ENCODE results near the gene AGRP. TPM values are rescaled to one million over a fixed set of nuclear protein-coding genes. Genes with fewer than 3 reads are reported as not detected.

The AGRP gene
- polyA plus RNA-seq, 4 donors = 0.10 TPM; not detected in 3

DNA sequence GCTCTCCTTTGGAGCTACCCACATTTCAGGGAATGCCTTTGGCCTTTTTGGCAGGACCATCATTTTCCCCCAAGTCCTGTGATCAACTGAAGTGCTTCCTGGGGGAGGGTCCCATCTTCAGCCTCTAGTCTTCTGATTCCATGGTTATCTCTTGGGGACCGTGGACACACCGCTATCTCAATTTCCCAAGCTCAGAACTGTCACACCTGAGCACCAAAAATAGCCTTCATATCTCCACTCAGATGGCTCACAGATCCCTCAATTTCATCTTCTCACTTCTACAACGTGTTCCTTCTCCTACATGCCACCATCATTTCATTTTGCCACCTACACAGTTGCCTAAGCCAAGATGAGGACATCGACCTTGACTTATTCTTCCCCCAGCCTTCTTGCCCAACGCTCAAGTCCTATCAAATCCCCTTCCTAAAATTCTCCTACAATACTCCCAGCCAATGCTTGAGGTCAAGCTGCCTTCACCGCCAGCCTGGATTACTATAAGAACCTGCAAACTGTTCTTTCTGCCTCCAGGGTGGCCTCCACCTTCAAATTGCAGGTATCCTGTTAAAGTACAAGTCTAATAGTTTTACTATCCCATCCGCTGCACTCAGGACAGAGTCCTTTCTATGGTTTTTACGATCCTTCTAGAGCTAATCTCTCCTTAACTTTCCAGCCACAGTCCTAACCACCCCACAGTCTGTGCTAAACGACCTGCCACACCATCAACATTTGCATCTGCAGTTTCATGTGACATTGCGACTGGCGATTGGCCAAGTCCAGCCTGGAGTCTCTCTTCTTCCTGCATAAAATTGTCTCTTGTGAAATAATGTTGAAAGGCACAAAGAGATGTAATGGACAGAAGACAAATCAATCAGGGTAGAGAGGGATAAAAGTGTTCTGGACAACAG lies 8.5 kb downstream of the AGRP start:
- H3K9me3 ChIP-seq (ENCODE audit: control insufficient read depth in 2 of 2, insufficient read depth in 1 of 2, low read depth in 1 of 2, low read length in 1 of 2) = no peaks in the 10 kb centered on the region
- FAIRE-seq (no peak), DNase-seq (peak in 1 of 2 donors; percentile 88)
- H3K36me3 ChIP-seq (ENCODE audit: control insufficient read depth in 3 of 3, insufficient read depth in 2 of 3, low read depth in 1 of 3, low read length in 3 of 3) = peaks cover 0 to 23% (median 0%) of the 10 kb centered on the region in 3 donors
- H3K27me3 ChIP-seq (ENCODE audit: control insufficient read depth in 3 of 3, insufficient read depth in 3 of 3, low read length in 3 of 3) = no peaks in the 10 kb centered on the region
- peaks cover 3 to 26% (median 3%) of the 10 kb centered on the region in 3 donors for H3K4me1 ChIP-seq (ENCODE audit: control insufficient read depth in 3 of 3, insufficient read depth in 2 of 3, low read depth in 1 of 3, low read length in 2 of 3)
- WGBS, 3 donors = 77 to 82% (median 80%) methylated on average over 11 of the region's 11 CpGs
- peak overlapping the region in 1 of 3 donors; percentile 74 for H3K27ac ChIP-seq (ENCODE audit: low read depth in 1 of 3, low read length in 2 of 3)
- H3K4me3 ChIP-seq (ENCODE audit: low read depth in 1 of 3, low read length in 3 of 3) = no peak overlapping the region

DNA sequence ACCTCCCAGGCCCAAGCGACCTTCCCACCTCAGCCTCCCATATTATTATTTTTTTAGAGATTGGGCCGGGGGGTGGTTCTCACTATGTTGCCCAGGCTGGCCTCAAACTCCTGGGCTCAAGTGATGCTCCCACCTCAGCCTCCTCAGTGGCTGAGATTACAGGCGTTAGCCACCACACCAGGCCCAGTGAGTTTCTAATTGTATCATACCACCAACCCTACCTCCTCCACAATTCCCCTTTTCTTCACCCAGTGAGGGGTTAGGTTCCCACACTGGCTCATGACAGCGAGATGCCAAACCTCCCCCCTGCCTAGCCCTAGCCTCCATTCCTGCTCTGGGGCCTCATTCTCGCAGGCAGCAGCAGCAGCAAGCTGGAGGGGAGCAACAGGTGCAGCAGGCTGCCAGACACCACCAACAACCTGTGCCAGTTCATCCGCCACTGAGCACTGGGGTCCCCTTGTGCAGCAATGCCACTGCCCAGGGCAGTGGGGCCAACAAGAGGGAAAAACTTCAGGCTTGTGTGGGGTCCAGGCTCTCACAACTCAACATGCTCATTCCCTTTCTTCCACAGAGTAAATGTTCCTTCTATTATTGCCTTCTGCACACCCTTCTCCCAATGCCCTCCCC lies 11.5 kb downstream of the AGRP start:
- Histone ChIP-seq H3K36me3 (ENCODE audit: control insufficient read depth in 3 of 3, insufficient read depth in 2 of 3, low read depth in 1 of 3, low read length in 3 of 3) (peaks cover 0 to 27% (median 0%) of the 10 kb centered on the region in 3 donors), H3K4me3 (ENCODE audit: low read depth in 1 of 3, low read length in 3 of 3) (no peak overlapping the region), H3K27ac (ENCODE audit: low read depth in 1 of 3, low read length in 2 of 3) (no peak overlapping the region), H3K9me3 (ENCODE audit: control insufficient read depth in 2 of 2, insufficient read depth in 1 of 2, low read depth in 1 of 2, low read length in 1 of 2) (no peaks in the 10 kb centered on the region), H3K27me3 (ENCODE audit: control insufficient read depth in 3 of 3, insufficient read depth in 3 of 3, low read length in 3 of 3) (no peaks in the 10 kb centered on the region), H3K4me1 (ENCODE audit: control insufficient read depth in 3 of 3, insufficient read depth in 2 of 3, low read depth in 1 of 3, low read length in 2 of 3) (peaks cover 3 to 21% (median 3%) of the 10 kb centered on the region in 3 donors)
- no peak for FAIRE-seq
- no peak for DNase-seq
- 87 to 91% (median 88%) methylated on average over 6 of the region's 6 CpGs for WGBS, 3 donors

DNA sequence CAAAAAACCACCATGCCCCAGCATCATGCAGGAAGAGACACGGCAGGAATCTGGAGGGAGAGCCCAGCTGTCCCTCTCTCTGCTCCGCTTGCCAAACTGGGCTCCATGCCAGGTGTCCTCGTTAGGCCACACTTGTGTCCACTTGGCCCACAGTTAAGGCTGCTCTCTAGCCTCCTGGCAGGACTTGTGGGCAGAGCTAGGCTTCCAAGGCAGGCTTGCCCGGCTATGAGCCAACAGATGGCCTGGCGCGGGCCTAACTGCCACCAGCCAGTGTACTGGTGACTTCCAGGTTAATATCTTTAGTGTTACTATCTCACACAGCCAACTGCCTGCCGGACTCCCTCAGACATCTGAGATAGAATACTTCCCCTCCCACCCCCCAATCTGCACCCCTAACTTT lies 13.0 kb downstream of the AGRP start:
- peaks cover 4 to 18% (median 5%) of the 10 kb centered on the region in 3 donors for H3K4me1 ChIP-seq (ENCODE audit: control insufficient read depth in 3 of 3, insufficient read depth in 2 of 3, low read depth in 1 of 3, low read length in 2 of 3)
- no peak for DNase-seq
- H3K36me3 ChIP-seq (ENCODE audit: control insufficient read depth in 3 of 3, insufficient read depth in 2 of 3, low read depth in 1 of 3, low read length in 3 of 3) = peaks cover 0 to 35% (median 0%) of the 10 kb centered on the region in 3 donors
- no peaks in the 10 kb centered on the region for H3K27me3 ChIP-seq (ENCODE audit: control insufficient read depth in 3 of 3, insufficient read depth in 3 of 3, low read length in 3 of 3)
- H3K27ac ChIP-seq (ENCODE audit: low read depth in 1 of 3, low read length in 2 of 3) = peak overlapping the region in 1 of 3 donors; percentile 1
- no peak overlapping the region for H3K4me3 ChIP-seq (ENCODE audit: low read depth in 1 of 3, low read length in 3 of 3)
- H3K9me3 ChIP-seq (ENCODE audit: control insufficient read depth in 2 of 2, insufficient read depth in 1 of 2, low read depth in 1 of 2, low read length in 1 of 2) = no peaks in the 10 kb centered on the region
- FAIRE-seq = no peak
- 58 to 80% (median 62%) methylated on average over 7 of the region's 7 CpGs for WGBS, 3 donors

DNA sequence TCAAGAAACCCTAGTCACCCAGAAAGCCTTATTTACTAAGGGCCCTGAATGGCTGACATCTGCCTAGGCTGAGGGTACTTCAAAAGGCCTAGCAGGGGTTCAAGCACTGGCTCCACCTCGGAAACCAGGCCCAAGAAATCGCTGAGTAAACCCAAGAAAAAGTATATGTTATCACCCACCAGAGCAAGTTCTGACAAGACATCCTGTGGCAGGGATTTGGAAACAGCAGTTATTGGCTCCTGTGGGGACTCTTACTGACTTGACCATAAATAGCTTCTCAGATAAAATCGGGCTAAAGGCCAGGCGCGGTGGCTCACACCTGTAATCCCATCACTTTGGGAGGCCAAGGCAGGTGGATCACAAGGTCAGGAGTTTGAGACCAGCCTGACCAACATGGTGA lies 14.6 kb downstream of the AGRP start:
- Histone ChIP-seq H3K27ac (ENCODE audit: low read depth in 1 of 3, low read length in 2 of 3) (no peak overlapping the region), H3K27me3 (ENCODE audit: control insufficient read depth in 3 of 3, insufficient read depth in 3 of 3, low read length in 3 of 3) (no peaks in the 10 kb centered on the region), H3K36me3 (ENCODE audit: control insufficient read depth in 3 of 3, insufficient read depth in 2 of 3, low read depth in 1 of 3, low read length in 3 of 3) (peaks cover 0 to 47% (median 0%) of the 10 kb centered on the region in 3 donors), H3K9me3 (ENCODE audit: control insufficient read depth in 2 of 2, insufficient read depth in 1 of 2, low read depth in 1 of 2, low read length in 1 of 2) (no peaks in the 10 kb centered on the region), H3K4me3 (ENCODE audit: low read depth in 1 of 3, low read length in 3 of 3) (no peak overlapping the region), H3K4me1 (ENCODE audit: control insufficient read depth in 3 of 3, insufficient read depth in 2 of 3, low read depth in 1 of 3, low read length in 2 of 3) (peaks cover 6 to 14% (median 13%) of the 10 kb centered on the region in 3 donors)
- WGBS, 3 donors = 73 to 89% (median 78%) methylated on average over 5 of the region's 5 CpGs
- FAIRE-seq (no peak), DNase-seq (no peak)

DNA sequence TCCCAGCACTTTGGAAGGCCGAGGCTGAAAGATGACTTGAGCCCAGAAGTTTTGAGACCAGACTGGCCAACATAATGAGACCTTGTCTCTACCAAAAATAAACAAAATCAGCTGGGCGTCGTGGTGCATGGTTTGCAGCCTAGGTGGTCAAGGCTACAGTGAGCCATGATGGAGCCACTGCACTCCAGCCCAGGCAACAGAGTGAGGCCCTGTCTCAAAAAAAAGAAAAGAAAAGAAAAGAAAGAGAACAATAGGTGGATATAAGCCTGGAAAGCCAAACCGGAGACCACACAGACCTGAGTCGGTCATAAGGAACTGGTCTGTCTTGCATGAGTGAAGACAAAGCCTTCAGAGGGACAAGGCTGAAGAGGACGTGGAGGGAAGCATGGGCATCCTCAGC lies 16.8 kb downstream of the AGRP start:
- Histone ChIP-seq H3K4me1 (ENCODE audit: control insufficient read depth in 3 of 3, insufficient read depth in 2 of 3, low read depth in 1 of 3, low read length in 2 of 3) (peaks cover 6 to 34% (median 13%) of the 10 kb centered on the region in 3 donors), H3K36me3 (ENCODE audit: control insufficient read depth in 3 of 3, insufficient read depth in 2 of 3, low read depth in 1 of 3, low read length in 3 of 3) (peaks cover 0 to 53% (median 0%) of the 10 kb centered on the region in 3 donors), H3K27me3 (ENCODE audit: control insufficient read depth in 3 of 3, insufficient read depth in 3 of 3, low read length in 3 of 3) (no peaks in the 10 kb centered on the region), H3K27ac (ENCODE audit: low read depth in 1 of 3, low read length in 2 of 3) (no peak overlapping the region), H3K9me3 (ENCODE audit: control insufficient read depth in 2 of 2, insufficient read depth in 1 of 2, low read depth in 1 of 2, low read length in 1 of 2) (no peaks in the 10 kb centered on the region), H3K4me3 (ENCODE audit: low read depth in 1 of 3, low read length in 3 of 3) (no peak overlapping the region)
- no peak for FAIRE-seq
- 73 to 81% (median 78%) methylated on average over 6 of the region's 6 CpGs for WGBS, 3 donors
- no peak for DNase-seq

DNA sequence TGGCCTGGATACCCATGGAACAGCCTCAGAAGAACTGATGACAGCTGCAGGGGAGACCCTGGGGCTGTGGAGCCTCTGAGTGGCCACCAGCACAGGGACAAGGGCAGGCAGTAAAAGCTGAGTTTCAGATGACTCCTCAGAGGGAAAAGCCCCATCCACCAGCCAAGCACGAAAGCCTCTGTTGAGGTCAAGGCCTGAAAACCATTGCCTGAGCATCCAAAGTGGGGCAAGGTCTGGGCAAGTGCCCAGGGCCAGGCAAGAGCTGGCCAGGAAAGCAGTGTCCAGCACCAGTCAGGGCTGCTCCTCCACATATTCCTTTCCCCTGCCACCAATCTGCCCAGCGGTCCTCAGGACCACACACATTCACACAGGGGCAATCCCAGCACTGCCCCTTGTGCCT lies 18.8 kb downstream of the AGRP start:
- Histone ChIP-seq H3K4me3 (ENCODE audit: low read depth in 1 of 3, low read length in 3 of 3) (no peak overlapping the region), H3K4me1 (ENCODE audit: control insufficient read depth in 3 of 3, insufficient read depth in 2 of 3, low read depth in 1 of 3, low read length in 2 of 3) (peaks cover 12 to 53% (median 25%) of the 10 kb centered on the region in 3 donors), H3K27me3 (ENCODE audit: control insufficient read depth in 3 of 3, insufficient read depth in 3 of 3, low read length in 3 of 3) (no peaks in the 10 kb centered on the region), H3K27ac (ENCODE audit: low read depth in 1 of 3, low read length in 2 of 3) (peak overlapping the region in 1 of 3 donors; percentile 93), H3K9me3 (ENCODE audit: control insufficient read depth in 2 of 2, insufficient read depth in 1 of 2, low read depth in 1 of 2, low read length in 1 of 2) (no peaks in the 10 kb centered on the region), H3K36me3 (ENCODE audit: control insufficient read depth in 3 of 3, insufficient read depth in 2 of 3, low read depth in 1 of 3, low read length in 3 of 3) (peaks cover 0 to 70% (median 0%) of the 10 kb centered on the region in 3 donors)
- no peak for DNase-seq
- no peak for FAIRE-seq
- WGBS, 3 donors = 91 to 100% (median 93%) methylated on average over 2 of the region's 2 CpGs

DNA sequence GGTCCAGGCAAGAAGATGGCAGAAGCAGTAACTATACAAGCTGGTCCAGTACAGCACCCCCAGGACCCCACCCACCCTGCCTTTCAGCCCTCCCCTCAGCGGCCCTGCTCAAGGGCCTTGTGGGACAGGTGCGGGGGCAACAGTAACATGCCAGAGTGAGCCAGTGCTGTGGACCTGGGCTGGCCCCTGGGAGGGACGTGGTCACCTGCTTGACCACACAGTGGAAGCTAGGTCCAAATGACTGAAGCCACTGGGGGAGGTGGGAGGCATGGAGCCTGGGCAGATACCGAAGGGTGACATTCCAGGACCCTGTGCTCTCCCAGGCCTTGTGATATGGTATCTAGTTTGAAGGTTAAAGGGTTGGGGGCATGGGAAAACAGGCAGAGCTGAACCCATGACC lies 19.7 kb downstream of the AGRP start:
- no peak for DNase-seq
- 82 to 95% (median 83%) methylated on average over 4 of the region's 4 CpGs for WGBS, 3 donors
- no peaks in the 10 kb centered on the region for H3K9me3 ChIP-seq (ENCODE audit: control insufficient read depth in 2 of 2, insufficient read depth in 1 of 2, low read depth in 1 of 2, low read length in 1 of 2)
- H3K36me3 ChIP-seq (ENCODE audit: control insufficient read depth in 3 of 3, insufficient read depth in 2 of 3, low read depth in 1 of 3, low read length in 3 of 3) = peaks cover 0 to 72% (median 0%) of the 10 kb centered on the region in 3 donors
- H3K4me1 ChIP-seq (ENCODE audit: control insufficient read depth in 3 of 3, insufficient read depth in 2 of 3, low read depth in 1 of 3, low read length in 2 of 3) = peaks cover 12 to 62% (median 25%) of the 10 kb centered on the region in 3 donors
- no peak overlapping the region for H3K4me3 ChIP-seq (ENCODE audit: low read depth in 1 of 3, low read length in 3 of 3)
- H3K27me3 ChIP-seq (ENCODE audit: control insufficient read depth in 3 of 3, insufficient read depth in 3 of 3, low read length in 3 of 3) = no peaks in the 10 kb centered on the region
- peak overlapping the region; percentile 87 to 99 (median 93) for H3K27ac ChIP-seq (ENCODE audit: low read depth in 1 of 3, low read length in 2 of 3)
- no peak for FAIRE-seq

DNA sequence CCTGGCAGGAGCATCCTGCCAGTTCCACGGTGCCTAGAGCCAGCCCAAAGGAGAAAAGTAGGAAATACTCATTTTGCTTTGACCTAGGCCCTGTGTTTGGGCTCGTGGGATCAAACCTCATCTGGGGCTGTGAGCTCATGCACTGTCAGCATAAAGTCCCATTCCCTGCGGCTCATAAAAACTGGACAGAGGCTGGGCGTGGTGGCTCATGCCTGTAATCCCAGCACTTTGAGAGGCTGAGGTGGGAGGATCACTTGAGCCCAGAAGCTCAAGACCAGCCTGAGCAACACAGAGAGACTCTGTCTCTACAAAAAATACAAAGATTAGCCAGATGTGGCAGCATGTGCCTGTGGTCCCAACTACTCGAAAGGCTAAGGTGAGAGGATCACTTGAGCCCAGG lies 20.3 kb downstream of the AGRP start:
- Histone ChIP-seq H3K27ac (ENCODE audit: low read depth in 1 of 3, low read length in 2 of 3) (peak overlapping the region; percentile 87 to 99 (median 93)), H3K27me3 (ENCODE audit: control insufficient read depth in 3 of 3, insufficient read depth in 3 of 3, low read length in 3 of 3) (no peaks in the 10 kb centered on the region), H3K9me3 (ENCODE audit: control insufficient read depth in 2 of 2, insufficient read depth in 1 of 2, low read depth in 1 of 2, low read length in 1 of 2) (no peaks in the 10 kb centered on the region), H3K4me3 (ENCODE audit: low read depth in 1 of 3, low read length in 3 of 3) (no peak overlapping the region), H3K4me1 (ENCODE audit: control insufficient read depth in 3 of 3, insufficient read depth in 2 of 3, low read depth in 1 of 3, low read length in 2 of 3) (peaks cover 12 to 67% (median 29%) of the 10 kb centered on the region in 3 donors), H3K36me3 (ENCODE audit: control insufficient read depth in 3 of 3, insufficient read depth in 2 of 3, low read depth in 1 of 3, low read length in 3 of 3) (peaks cover 0 to 78% (median 0%) of the 10 kb centered on the region in 3 donors)
- peak; percentile 73 to 92 for DNase-seq
- WGBS, 3 donors = 30 to 67% (median 50%) methylated on average over 5 of the region's 5 CpGs
- FAIRE-seq = no peak

Measured in small intestine (tissue), 7 donors.